HG03460 (cell line): ENCODE measurements around the gene TMEM247.

ENCODE experiments used
- ATAC-seq: cut with Tn5 transposase; IDR thresholded peaks from one replicate; pipeline ENCODE4 v1.9.1; 2021; ENCODE audit not compliant: unreplicated experiment

TMEM247 gene

DNA sequence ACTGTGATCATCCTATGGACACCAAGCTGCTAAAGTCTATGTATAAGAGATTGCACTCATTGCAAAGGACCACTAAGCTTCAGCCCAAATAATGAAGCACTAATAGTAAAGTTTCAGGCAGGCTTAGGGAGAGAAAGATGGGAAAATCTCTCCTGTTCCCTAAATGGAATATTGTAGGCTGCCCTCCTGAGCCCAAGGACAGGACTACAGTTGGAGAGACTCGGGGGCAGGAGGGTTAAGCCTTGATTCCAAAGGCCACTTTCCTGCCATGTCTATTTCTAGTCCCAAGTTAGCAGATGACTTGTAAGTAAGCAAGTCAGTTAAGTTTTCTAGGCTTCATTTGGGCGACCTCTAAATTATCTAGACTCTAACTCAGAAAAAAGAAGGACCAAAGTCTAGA is 9.0 kb downstream of the TMEM247 start:
- ATAC-seq, result no peak

DNA sequence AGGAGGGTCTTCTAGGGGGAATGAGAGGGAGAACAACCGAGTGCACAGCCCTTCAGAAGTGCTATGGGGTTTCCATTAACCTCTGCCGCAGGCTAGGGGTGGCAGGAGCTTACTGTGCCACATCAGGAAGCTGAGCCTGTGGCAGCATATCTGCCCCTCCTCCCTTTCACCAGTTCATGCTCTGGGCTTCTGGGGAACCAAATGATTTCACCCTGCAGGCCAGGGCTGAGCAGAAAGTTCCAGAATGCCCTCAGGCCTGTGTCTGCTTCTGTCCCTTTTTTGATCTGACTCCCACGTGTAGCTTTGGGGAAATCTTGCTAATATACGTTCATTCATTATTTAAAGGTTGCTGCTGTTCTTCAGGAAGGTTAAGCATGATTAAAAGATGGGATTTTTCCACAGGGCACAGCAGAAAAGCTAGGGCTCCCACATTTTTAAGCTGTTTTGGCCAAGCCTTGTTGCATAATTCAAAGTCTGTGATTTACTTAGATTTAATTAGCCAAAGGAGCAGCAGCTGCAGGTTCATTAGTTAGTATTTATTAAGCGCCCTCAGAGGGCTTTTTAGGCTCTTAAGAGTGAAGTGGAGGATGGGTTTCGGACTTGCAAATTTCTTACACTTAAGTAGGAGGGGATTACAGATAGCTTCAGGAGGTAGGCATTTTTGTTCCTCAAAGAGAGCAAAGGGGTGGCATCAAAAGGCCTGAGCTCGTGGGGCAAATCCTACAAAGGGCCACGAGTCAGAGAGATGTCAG is 10.2 kb downstream of the TMEM247 start:
- ATAC-seq, result no peak

GRCh38 chr2:46490521-46491141 is 11.3 kb downstream of the TMEM247 start:
- ATAC-seq, result peak; percentile 72

- ATAC-seq, result no peak
Measured at GRCh38 chr2:46492301-46492700, 12.9 kb downstream of the TMEM247 start.

DNA sequence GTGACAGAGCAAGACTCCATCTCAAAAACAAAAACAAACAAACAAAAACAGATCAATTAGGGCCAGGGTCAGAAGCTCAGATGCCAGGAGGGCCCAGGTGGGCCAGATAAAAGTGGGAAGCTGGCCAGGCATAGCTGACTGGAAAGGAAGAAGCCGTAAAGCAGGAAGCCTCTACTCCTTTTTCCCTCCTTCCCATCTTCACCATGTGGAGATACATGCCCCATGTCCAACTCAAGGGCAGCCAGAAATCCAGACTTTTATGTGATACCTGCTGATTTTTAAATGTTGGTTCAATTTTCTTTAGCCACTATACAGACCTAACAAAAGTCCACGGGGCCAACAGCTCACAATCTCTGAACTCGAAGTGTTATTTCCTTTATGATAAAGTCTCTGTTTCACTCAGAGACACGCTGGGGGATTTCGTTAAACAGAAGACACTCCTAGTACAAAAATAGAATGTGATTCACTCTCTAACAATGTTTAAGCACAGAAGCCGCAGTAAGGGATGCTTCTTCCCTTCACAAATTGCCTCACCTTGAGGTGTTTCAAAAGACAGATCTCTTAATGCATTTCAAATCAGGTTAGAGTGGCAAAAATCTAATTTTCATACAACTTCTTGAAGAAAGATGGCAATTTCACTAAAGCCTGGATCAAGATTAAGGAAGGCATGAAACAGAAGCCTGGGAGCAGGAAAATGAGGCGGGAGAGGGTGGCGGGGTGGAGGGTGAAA is 14.0 kb downstream of the TMEM247 start:
- ATAC-seq, result peak; percentile 80

- peak; percentile 9 for ATAC-seq
Measured at GRCh38 chr2:46493971-46494250, 14.5 kb downstream of the TMEM247 start.

- no peak for ATAC-seq
Measured at GRCh38 chr2:46494596-46494995, 15.2 kb downstream of the TMEM247 start.

DNA sequence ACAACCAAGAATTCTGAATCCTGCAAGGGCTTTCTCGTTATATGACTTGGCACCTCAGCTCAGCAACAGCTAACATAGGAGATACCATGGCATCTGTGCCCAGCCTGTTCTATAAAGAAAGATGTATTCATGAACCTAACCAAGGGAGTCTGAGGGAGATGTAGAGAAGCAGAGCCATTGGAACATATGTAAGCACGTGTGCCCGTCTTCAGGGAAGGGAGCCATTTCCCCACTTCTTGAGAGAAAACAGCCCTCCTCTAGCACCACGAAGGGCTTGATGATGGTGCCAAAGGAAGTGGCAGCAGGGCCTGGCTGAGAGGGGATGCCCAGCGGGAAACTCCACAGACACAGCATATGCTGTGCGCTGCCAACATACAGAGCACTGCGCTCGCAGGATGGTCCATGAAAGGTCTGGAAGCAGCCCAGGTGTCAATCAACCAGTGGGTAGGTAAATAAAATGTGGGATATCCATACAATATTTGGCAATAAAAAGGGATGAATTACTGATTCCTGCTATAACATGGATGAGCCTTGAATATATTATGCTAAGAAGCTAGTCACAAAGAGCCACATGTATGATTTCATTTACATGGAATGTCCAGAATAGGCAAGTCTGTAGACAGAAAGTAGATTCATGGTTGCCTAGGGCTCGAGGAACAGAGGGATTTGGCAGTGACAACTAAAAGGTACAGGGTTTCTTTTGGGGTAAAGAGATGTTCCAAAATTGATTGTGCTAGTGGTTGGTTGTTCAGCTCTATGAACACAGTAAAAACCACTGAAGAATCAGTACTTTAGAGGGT is 16.1 kb downstream of the TMEM247 start:
- ATAC-seq, result no peak

GRCh38 chr2:46497766-46498165 is 18.4 kb downstream of the TMEM247 start:
- no peak for ATAC-seq

DNA sequence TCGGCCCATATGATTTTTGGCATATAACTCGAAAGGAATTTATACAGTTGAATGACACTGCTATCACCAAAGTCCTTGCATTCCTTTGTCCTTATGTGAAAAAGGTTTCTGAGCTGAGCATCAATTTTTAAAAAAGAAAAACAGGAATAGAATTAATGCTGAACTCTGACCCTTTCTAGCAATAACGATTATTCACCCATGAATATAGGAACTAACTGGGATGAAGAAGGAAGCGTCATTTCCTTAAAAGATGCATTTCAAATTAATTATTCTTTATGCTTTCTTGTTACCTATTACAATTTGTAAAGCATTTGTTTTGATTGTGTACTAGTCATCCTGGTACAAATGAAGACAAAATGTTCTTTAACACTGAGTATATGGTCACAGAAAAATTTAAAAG is 19.3 kb downstream of the TMEM247 start:
- ATAC-seq, result no peak

DNA sequence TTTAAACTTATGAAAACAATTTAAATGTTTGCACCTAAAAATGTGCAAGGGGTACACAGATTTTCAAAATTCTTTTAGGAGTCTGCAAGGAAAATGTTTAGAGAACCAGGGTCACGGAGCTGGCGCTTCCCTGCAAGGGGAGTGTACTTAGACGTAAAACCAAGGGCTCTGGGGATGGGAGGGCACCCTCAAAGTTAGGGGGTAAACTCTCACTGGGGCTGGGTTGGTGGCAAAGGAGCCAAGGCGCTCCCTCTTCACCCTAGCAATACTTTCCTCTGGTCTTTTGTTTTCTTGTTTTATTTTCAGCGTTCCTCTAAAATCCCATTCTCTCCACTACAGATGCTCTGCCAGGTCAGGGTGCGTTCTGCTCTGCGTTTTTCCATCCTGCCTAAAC is 20.0 kb downstream of the TMEM247 start:
- no peak for ATAC-seq

GRCh38 chr2:46500801-46501200 is 21.4 kb downstream of the TMEM247 start:
- no peak for ATAC-seq

DNA sequence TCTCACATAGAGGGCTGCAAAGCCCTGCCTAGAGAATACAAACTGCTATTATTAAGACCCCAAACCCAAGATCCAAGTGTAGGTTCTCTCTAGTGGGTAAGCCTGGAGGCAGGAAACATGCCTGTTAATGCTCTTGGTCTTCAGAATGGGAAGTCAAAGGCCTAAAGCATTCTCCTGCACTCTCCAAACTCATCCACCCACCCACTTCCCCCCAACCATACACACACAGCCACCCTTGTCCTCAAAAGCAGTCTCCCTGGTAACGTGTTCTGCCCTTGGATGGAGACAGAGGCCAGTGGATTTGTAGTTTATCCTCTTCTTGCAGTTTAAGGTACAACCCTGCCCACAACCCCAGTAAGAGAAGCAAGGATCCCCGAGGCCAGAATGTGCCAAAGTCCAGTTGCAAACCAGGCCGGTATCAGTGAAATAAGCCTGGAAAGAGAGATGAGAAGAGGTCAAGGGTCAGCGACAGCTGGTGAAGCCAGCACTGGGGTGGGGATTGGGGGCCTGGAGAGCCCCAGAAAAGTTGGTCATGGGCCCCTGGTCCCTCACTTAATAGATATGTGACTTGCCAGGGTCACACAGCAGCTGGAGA is 23.0 kb downstream of the TMEM247 start:
- ATAC-seq, result no peak

DNA sequence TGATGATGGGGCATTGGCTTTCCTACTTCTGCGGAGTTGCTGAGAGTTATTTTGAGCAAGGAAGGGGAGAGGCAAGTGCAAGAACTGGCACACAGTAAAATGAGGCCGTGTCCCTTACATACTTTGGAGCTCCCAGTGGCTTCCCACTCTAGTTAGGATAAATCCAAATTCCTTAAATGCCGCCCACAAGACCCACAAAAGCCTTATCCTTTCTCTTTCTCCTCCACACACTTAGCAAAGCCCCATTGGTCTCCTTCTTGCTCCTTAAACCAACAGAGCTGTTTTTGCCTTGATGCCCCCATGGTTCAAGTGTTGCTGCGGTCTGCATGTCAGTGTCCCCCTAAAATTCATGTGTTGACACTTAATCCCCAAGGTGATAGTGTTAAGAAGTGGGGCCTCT is 24.3 kb downstream of the TMEM247 start:
- no peak for ATAC-seq

DNA sequence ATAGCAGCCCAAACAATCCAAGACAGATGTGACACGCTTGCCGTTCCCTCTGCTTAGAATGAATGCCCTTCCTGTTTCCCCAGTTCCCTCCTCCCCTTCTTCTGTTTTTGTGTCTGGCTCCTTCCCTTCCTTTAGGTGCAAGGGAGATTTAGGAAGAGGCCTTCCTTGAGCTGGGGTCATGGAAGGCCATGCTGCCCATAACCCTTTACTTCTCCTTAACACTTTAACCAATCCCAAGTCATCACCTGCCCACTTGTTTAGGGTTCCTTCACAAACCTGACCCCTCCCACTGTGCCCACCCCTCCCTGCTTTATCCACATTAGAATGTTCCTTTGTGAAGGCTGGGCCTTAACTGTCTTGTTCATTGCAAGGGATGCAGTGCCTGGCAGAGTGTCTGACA is 24.9 kb downstream of the TMEM247 start:
- no peak for ATAC-seq

DNA sequence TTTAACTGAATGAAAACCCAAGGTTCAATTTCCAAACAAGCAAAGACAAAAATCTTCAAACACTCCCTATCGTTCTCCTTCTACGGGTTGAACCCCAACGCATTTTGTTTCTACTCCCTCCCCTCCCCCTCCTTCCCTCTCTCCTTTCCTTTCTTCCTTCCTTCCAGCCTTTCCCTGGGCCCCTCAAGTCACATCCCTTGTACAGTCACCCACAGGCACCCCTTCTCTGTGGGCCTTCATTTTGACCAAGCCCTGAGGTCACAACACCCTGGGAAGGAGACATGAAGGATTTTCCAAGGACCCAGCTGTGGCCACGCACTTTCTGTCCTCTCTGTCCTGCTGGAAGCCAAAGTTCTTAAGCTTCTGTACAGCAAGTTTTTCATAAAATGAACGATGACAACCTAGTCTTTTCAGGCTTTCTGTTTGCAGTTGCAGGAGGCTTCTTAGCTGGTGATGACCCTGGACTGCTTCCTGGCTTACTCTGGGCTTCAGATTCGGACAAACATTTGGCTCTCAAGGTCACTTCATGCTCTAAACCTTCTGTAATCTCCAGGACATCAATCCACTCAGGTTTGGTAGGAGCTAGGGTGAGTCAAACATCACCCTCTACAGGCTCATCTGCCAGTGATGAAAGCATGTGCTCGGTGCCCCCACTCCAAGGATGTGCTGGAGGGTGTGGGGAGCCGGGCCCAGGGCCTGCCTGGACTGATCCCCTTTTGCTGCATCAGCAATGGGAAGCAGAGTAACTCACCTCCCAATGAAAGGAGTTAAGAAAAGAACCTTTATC is 25.5 kb downstream of the TMEM247 start:
- no peak for ATAC-seq

GRCh38 chr2:46505472-46505783 is 26.1 kb downstream of the TMEM247 start:
- no peak for ATAC-seq

DNA sequence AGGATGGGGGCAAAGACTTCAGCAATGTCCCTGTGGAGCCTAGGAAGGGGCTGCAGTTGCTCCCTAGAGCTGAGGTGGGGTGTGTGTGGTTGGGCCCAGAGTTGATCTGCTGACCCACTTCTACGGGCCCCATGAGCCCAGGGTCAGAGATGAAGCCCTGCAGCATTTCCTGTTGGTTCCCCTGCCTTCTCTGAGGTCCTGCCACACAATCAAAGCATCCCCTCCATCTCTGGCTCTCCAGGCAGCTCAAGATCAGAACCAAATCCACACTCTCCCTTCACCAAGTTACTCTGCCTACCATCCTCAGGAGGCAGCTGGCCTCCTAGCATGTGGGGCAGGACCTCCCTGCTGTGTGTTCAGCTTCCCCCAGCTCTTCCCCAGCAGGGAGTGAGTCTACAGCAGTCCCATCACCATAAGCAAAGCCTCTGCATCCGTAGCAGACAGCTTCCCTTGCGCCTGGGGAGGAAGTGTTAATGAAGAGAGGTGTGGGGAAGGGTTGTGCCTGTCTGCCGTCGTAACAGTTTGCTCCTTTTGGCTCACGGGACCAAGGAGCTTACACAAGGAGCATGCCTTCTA is 26.9 kb downstream of the TMEM247 start:
- ATAC-seq, result no peak

DNA sequence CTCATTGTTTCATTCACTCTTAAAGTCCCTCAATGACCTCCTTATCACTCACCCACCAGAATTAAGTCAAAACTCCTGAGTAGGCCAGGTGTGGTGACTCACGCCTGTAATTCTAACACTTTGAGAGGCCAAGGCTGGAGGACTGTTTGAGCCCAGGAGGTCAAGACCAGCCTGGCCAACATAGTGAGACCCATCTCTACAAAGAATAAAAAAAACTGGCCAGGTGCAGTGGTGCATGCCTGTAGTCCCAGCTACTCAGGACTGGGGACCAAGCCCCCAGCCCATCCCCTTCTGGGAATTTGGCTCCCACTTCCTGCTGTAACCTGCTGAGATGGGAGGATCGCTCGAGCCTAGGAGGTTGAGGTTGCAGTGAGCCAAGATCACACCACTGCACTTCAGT is 28.9 kb downstream of the TMEM247 start:
- ATAC-seq, result no peak

- no peak for ATAC-seq
Measured at GRCh38 chr2:46508759-46509158, 29.4 kb downstream of the TMEM247 start.
